RWPE2 (cell line): ENCODE results near the gene SPAG6.

ENCODE experiments used
- ATAC-seq: fragments of 200-7000 bp; cut with Tn5 transposase; 3 replicates; pipeline ENCODE4 v1.9.1; 2021; ENCODE audit warnings: low read depth
- DNase-seq: peaks from one replicate; pipeline ENCODE4 v3.0.0-alpha.2; 2020; ENCODE audit warnings: low spot score
- H3K27ac ChIP-seq: fragments of 450-650 bp; 2 replicates; pipeline ENCODE4 v1.5.1; 2017; ENCODE audit warnings: mild to moderate bottlenecking; ENCODE audit not compliant: poor library complexity, severe bottlenecking
- H3K27me3 ChIP-seq: fragments of 250-450 bp; sonication (Bioruptor Pico); 2 replicates; pipeline ENCODE4 v1.5.1; 2021; ENCODE audit warnings: mild to moderate bottlenecking, moderate library complexity; ENCODE audit not compliant: insufficient read depth, poor library complexity, severe bottlenecking
- H3K36me3 ChIP-seq: fragments of 250-450 bp; sonication (Bioruptor Pico); 2 replicates; pipeline ENCODE4 v1.5.1; 2020; ENCODE audit warnings: low read depth, mild to moderate bottlenecking, moderate library complexity
- H3K4me1 ChIP-seq: fragments of 250-450 bp; sonication (Bioruptor Pico); 2 replicates; pipeline ENCODE4 v1.5.1; 2021; ENCODE audit warnings: mild to moderate bottlenecking, moderate library complexity; ENCODE audit not compliant: insufficient read depth, poor library complexity, severe bottlenecking
- H3K4me3 ChIP-seq: fragments of 250-450 bp; sonication (Bioruptor Pico); 2 replicates; pipeline ENCODE4 v1.5.1; 2021; ENCODE audit warnings: mild to moderate bottlenecking, moderate library complexity; ENCODE audit not compliant: severe bottlenecking
- H3K9me3 ChIP-seq: fragments of 250-450 bp; sonication (Bioruptor Pico); 2 replicates; pipeline ENCODE4 v1.5.1; 2021; ENCODE audit warnings: mild to moderate bottlenecking, moderate library complexity; ENCODE audit not compliant: severe bottlenecking
- CTCF ChIP-seq: fragments of 450-650 bp; IDR thresholded peaks from one replicate; pipeline ENCODE4 v1.5.1; 2017; ENCODE audit warnings: mild to moderate bottlenecking, moderate library complexity; ENCODE audit not compliant: poor library complexity, severe bottlenecking

The SPAG6 gene

GRCh38 chr10:22445495-22445894 lies 100.2 kb downstream of the SPAG6 start:
- H3K4me3 ChIP-seq, result no peak overlapping the region
- ATAC-seq, result no peak
- H3K9me3 ChIP-seq, result no peaks in the 10 kb centered on the region
- H3K36me3 ChIP-seq, result no peaks in the 10 kb centered on the region
- H3K27ac ChIP-seq, result no peak overlapping the region
- TF ChIP-seq CTCF, result no peak
- no peaks in the 10 kb centered on the region for H3K27me3 ChIP-seq
- no peak for DNase-seq
- H3K4me1 ChIP-seq, result no peaks in the 10 kb centered on the region

GRCh38 chr10:22447068-22447467 lies 101.8 kb downstream of the SPAG6 start:
- H3K4me3 ChIP-seq, result no peak overlapping the region
- ATAC-seq, result no peak
- no peak for TF ChIP-seq CTCF

GRCh38 chr10:22451346-22451745 lies 106.0 kb downstream of the SPAG6 start:
- no peaks in the 10 kb centered on the region for H3K4me1 ChIP-seq
- no peak for TF ChIP-seq CTCF
- no peaks in the 10 kb centered on the region for H3K27me3 ChIP-seq
- H3K9me3 ChIP-seq, result no peaks in the 10 kb centered on the region
- H3K27ac ChIP-seq, result no peak overlapping the region
- no peak for DNase-seq
- ATAC-seq, result no peak
- no peaks in the 10 kb centered on the region for H3K36me3 ChIP-seq
- no peak overlapping the region for H3K4me3 ChIP-seq

More at GRCh38 chr10:22447068-22447467, 101.8 kb downstream of the SPAG6 start:
- DNase-seq, result no peak
- no peaks in the 10 kb centered on the region for H3K27me3 ChIP-seq
- no peak overlapping the region for H3K27ac ChIP-seq
- no peaks in the 10 kb centered on the region for H3K36me3 ChIP-seq
- no peaks in the 10 kb centered on the region for H3K9me3 ChIP-seq
- H3K4me1 ChIP-seq, result no peaks in the 10 kb centered on the region

- TF ChIP-seq CTCF, result no peak
- DNase-seq (no peak), ATAC-seq (no peak)
- Histone ChIP-seq H3K36me3 (no peaks in the 10 kb centered on the region), H3K4me1 (no peaks in the 10 kb centered on the region), H3K27me3 (no peaks in the 10 kb centered on the region), H3K4me3 (no peak overlapping the region), H3K9me3 (no peaks in the 10 kb centered on the region), H3K27ac (no peak overlapping the region)
These were observed 108.0 kb downstream of the SPAG6 start for GRCh38 chr10:22453320-22453719.

- Histone ChIP-seq H3K4me1 (no peaks in the 10 kb centered on the region), H3K27me3 (no peaks in the 10 kb centered on the region), H3K9me3 (no peaks in the 10 kb centered on the region), H3K4me3 (no peak overlapping the region), H3K36me3 (no peaks in the 10 kb centered on the region), H3K27ac (no peak overlapping the region)
- TF ChIP-seq CTCF, result no peak
- ATAC-seq (no peak; the same call in 2 of the 3 replicates), DNase-seq (no peak)
These were observed 108.8 kb downstream of the SPAG6 start for GRCh38 chr10:22453948-22454591.
